Neural progenitor cell (in vitro differentiated cells): ENCODE results near the gene NEB. TPM values are rescaled to one million over a fixed set of nuclear protein-coding genes. Genes with fewer than 3 reads are reported as not detected.
"Not testable (repeated sequence)": the region's sequence is repeated elsewhere in the genome, so short reads cannot be mapped to it uniquely, and the experiment has no call there.

Source experiments
- DNase-seq: peaks from one replicate; pipeline ENCODE4 v3.0.0-alpha.2; 2016; ENCODE audit warnings: low spot score
- H2AFZ ChIP-seq: fragments of 200-600 bp; sonication (generic); replicated peaks from 2 replicates; pipeline ENCODE4 v1.6.1; 2016; ENCODE audit warnings: antibody characterized with exemption
- H3F3A ChIP-seq: fragments of 200-600 bp; sonication (generic); 2 replicates; pipeline ENCODE4 v1.6.1; 2016; ENCODE audit warnings: antibody characterized with exemption, low read depth
- H3K27ac ChIP-seq: fragments of 200-600 bp; sonication (generic); 2 replicates; pipeline ENCODE4 v1.5.1; 2016; ENCODE audit warnings: mild to moderate bottlenecking
- H3K27me3 ChIP-seq: fragments of 200-600 bp; sonication (generic); 2 replicates; pipeline ENCODE4 v1.6.1; 2016; ENCODE audit warnings: mild to moderate bottlenecking, moderate library complexity
- H3K36me3 ChIP-seq: fragments of 200-600 bp; sonication (generic); 2 replicates; pipeline ENCODE4 v1.5.1; 2016
- H3K4me1 ChIP-seq: fragments of 200-600 bp; sonication (generic); 2 replicates; pipeline ENCODE4 v1.6.1; 2016; ENCODE audit warnings: mixed run types
- H3K4me2 ChIP-seq: fragments of 200-600 bp; sonication (generic); 2 replicates; pipeline ENCODE4 v1.6.1; 2016
- H3K4me3 ChIP-seq: fragments of 200-600 bp; sonication (generic); 2 replicates; pipeline ENCODE4 v1.5.1; 2016
- H3K79me2 ChIP-seq: fragments of 200-600 bp; sonication (generic); 2 replicates; pipeline ENCODE4 v1.6.1; 2016; ENCODE audit warnings: low read depth
- H3K9ac ChIP-seq: fragments of 200-600 bp; sonication (generic); 2 replicates; pipeline ENCODE4 v1.6.1; 2016
- H3K9me3 ChIP-seq: fragments of 200-600 bp; sonication (generic); 2 replicates; pipeline ENCODE4 v1.5.1; 2016; ENCODE audit warnings: low read depth
- H4K20me1 ChIP-seq: fragments of 200-600 bp; sonication (generic); 2 replicates; pipeline ENCODE4 v1.6.1; 2016; ENCODE audit warnings: low read depth
- H3K27ac Mint-ChIP-seq: 3 replicates; pipeline ENCODE4 v1.8.0; 2021; ENCODE audit warnings: mixed read lengths
- H3K27me3 Mint-ChIP-seq: 2 replicates; pipeline ENCODE4 v1.8.0; 2022; ENCODE audit warnings: low read depth, mild to moderate bottlenecking, inconsistent platforms, moderate library complexity, mixed read lengths; ENCODE audit not compliant: insufficient read depth
- H3K36me3 Mint-ChIP-seq: 3 replicates; pipeline ENCODE4 v1.8.0; 2021; ENCODE audit warnings: mixed read lengths
- H3K4me1 Mint-ChIP-seq: 3 replicates; pipeline ENCODE4 v1.8.0; 2021; ENCODE audit warnings: mixed read lengths
- H3K4me3 Mint-ChIP-seq: 3 replicates; pipeline ENCODE4 v1.8.0; 2021; ENCODE audit warnings: mild to moderate bottlenecking, moderate library complexity, mixed read lengths
- H3K9me3 Mint-ChIP-seq: 3 replicates; pipeline ENCODE4 v1.8.0; 2020; ENCODE audit warnings: mixed read lengths
- EZH2 ChIP-seq: fragments of 200-600 bp; sonication (generic); IDR thresholded peaks from 2 replicates; pipeline ENCODE4 v1.6.1; 2017; ENCODE audit warnings: antibody characterized with exemption, mild to moderate bottlenecking, moderate library complexity
- EZH2phosphoT487 ChIP-seq: fragments of 200-600 bp; sonication (generic); IDR thresholded peaks from 2 replicates; pipeline ENCODE4 v1.6.1; 2017; ENCODE audit warnings: antibody characterized with exemption
- total RNA-seq: library from RNA; depleted of rRNA; stranded (reverse); fragments of >200 nt; gene quantifications from 2 replicates; pipeline ENCODE4 v1.2.3, GENCODE V29; 2015; ENCODE audit warnings: low replicate concordance
- TF ChIP-seq, protein P1 (sequence below): fragments of 200-600 bp; sonication (generic); IDR thresholded peaks from 2 replicates; pipeline ENCODE4 v1.5.1; 2017; ENCODE audit warnings: antibody characterized with exemption, mild to moderate bottlenecking

Gene NEB
- total RNA-seq, 1 donor from 2014 or later: 0.49 TPM

DNA sequence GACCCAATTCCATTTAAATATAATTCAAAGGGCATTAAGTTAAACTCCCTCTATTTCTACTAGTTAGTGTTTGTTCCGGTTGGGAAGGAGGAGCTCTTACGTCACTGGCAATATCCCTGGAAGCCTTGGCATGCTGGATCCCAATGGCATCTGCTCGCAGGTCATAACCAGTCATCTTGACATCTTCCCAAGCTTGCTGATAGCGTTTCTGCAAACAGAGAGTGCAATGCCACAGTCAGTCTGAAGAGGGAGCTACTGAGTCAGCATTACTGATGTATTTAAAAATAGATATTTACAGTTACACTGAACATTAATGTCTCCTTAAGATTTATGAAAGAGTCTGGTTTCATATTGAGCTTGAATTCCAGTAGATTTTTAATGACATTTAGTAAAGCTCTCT is 153.6 kb downstream of the NEB start:
- H4K20me1 ChIP-seq, H3F3A ChIP-seq, H3K4me3 Mint-ChIP-seq, H3K36me3 ChIP-seq, H3K9me3 ChIP-seq, H3K36me3 Mint-ChIP-seq, H3K4me1 ChIP-seq, H3K27ac ChIP-seq, H3K9me3 Mint-ChIP-seq, H3K27me3 Mint-ChIP-seq, H2AFZ ChIP-seq, H3K4me1 Mint-ChIP-seq, DNase-seq, H3K4me3 ChIP-seq, H3K9ac ChIP-seq, H3K79me2 ChIP-seq, H3K4me2 ChIP-seq, H3K27me3 ChIP-seq, H3K27ac Mint-ChIP-seq: not testable (repeated sequence)

DNA sequence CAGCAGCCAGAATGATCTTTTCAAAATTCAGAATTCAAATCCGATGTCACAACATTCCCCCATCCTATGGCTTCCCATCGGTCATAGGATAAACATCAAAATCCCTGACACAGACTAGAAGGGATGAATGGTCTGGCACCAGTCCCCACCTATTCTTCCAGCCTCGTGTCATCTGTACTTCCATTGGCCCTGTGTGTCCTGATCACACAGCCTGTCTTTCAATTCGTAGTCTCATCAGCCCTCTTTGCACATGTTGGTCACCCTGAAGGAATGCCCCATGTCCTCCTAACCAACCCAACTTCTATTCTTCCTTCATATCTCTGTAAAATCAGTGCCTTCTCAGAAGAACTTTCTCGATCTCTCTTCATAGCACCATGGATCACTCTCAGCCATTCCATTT is 157.2 kb downstream of the NEB start:
- Histone ChIP-seq H3K4me1 (no peaks in the 10 kb centered on the region), H2AFZ (no peak overlapping the region), H3K9me3 (no peaks in the 10 kb centered on the region), H3K4me3 (no peak overlapping the region), H3K79me2 (no peaks in the 10 kb centered on the region), H3F3A (no peaks in the 10 kb centered on the region), H3K4me2 (no peak overlapping the region), H4K20me1 (no peaks in the 10 kb centered on the region), H3K9ac (no peak overlapping the region), H3K36me3 (no peaks in the 10 kb centered on the region), H3K27me3 (no peaks in the 10 kb centered on the region), H3K27ac (no peak overlapping the region)
- H3K4me1 Mint-ChIP-seq: no peaks in the 10 kb centered on the region
- H3K4me3 Mint-ChIP-seq: no peak overlapping the region
- H3K36me3 Mint-ChIP-seq: no peaks in the 10 kb centered on the region
- no peaks in the 10 kb centered on the region for H3K9me3 Mint-ChIP-seq
- no peak overlapping the region for H3K27ac Mint-ChIP-seq
- DNase-seq: no peak
- no peaks in the 10 kb centered on the region for H3K27me3 Mint-ChIP-seq
- TF ChIP-seq EZH2 (no peak), EZH2phosphoT487 (no peak)
- TF ChIP-seq, protein P1, sequence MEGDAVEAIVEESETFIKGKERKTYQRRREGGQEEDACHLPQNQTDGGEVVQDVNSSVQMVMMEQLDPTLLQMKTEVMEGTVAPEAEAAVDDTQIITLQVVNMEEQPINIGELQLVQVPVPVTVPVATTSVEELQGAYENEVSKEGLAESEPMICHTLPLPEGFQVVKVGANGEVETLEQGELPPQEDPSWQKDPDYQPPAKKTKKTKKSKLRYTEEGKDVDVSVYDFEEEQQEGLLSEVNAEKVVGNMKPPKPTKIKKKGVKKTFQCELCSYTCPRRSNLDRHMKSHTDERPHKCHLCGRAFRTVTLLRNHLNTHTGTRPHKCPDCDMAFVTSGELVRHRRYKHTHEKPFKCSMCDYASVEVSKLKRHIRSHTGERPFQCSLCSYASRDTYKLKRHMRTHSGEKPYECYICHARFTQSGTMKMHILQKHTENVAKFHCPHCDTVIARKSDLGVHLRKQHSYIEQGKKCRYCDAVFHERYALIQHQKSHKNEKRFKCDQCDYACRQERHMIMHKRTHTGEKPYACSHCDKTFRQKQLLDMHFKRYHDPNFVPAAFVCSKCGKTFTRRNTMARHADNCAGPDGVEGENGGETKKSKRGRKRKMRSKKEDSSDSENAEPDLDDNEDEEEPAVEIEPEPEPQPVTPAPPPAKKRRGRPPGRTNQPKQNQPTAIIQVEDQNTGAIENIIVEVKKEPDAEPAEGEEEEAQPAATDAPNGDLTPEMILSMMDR: no peak

DNA sequence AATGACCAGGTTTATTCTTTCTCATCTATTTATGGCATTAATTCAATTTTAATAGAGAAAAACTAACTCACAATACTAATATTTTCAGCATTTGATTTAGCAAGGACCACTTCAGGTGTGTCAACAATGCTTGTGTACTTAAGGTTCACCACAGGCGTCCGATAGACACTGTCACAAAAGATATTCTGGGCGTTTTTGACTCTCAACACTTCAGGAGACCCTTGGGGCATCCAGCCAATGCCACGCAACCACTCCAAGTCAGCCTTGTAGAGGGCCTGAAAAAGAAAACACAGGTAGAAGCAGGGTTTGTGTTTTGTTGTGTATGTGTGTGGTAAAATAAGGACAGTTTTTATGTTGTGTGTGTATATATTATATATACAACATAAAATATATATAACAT is 158.2 kb downstream of the NEB start:
- Histone ChIP-seq H3F3A (no peaks in the 10 kb centered on the region), H2AFZ (no peak overlapping the region), H3K27me3 (no peaks in the 10 kb centered on the region), H3K4me3 (no peak overlapping the region), H3K9me3 (no peaks in the 10 kb centered on the region), H3K79me2 (no peaks in the 10 kb centered on the region), H4K20me1 (no peaks in the 10 kb centered on the region), H3K36me3 (no peaks in the 10 kb centered on the region), H3K4me1 (no peaks in the 10 kb centered on the region), H3K9ac (no peak overlapping the region), H3K27ac (no peak overlapping the region), H3K4me2 (no peak overlapping the region)
- no peak overlapping the region for H3K27ac Mint-ChIP-seq
- TF ChIP-seq EZH2phosphoT487 (no peak), EZH2 (no peak)
- TF ChIP-seq, protein P1: no peak
- no peaks in the 10 kb centered on the region for H3K36me3 Mint-ChIP-seq
- H3K9me3 Mint-ChIP-seq: no peaks in the 10 kb centered on the region
- H3K27me3 Mint-ChIP-seq: no peaks in the 10 kb centered on the region
- H3K4me3 Mint-ChIP-seq: no peak overlapping the region
- H3K4me1 Mint-ChIP-seq: no peaks in the 10 kb centered on the region
- no peak for DNase-seq

DNA sequence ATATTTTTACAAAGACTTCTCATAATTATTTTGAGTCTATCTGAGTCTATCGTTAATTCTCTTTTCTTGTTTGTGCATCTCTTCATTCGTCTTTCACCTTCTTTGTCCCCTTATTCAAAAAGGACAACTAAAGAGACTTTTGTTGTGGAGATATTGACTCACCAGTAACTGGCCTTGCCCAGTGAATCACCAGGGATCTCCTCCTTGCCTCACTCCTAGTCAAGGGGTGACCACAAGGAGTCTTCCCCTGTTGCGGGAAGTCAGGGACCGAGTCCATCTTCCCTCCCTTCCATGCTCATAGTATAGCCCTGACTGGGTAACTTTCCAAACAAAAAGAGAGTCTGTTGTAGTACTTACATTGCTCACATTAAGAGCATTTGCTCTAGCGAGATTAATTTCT is 158.9 kb downstream of the NEB start:
- H3K9me3 Mint-ChIP-seq: no peaks in the 10 kb centered on the region
- no peak overlapping the region for H3K27ac Mint-ChIP-seq
- TF ChIP-seq EZH2 (no peak), EZH2phosphoT487 (no peak)
- TF ChIP-seq, protein P1: no peak
- Histone ChIP-seq H3K9ac (no peak overlapping the region), H3K4me1 (no peaks in the 10 kb centered on the region), H3K27ac (no peak overlapping the region), H3K4me2 (no peak overlapping the region), H3K9me3 (no peaks in the 10 kb centered on the region), H3K27me3 (no peaks in the 10 kb centered on the region), H3K36me3 (no peaks in the 10 kb centered on the region), H4K20me1 (no peaks in the 10 kb centered on the region), H3F3A (no peaks in the 10 kb centered on the region), H3K4me3 (no peak overlapping the region), H2AFZ (peak overlapping the region; percentile 55), H3K79me2 (no peaks in the 10 kb centered on the region)
- no peak for DNase-seq
- H3K27me3 Mint-ChIP-seq: no peaks in the 10 kb centered on the region
- H3K4me3 Mint-ChIP-seq: no peak overlapping the region
- H3K4me1 Mint-ChIP-seq: no peaks in the 10 kb centered on the region
- H3K36me3 Mint-ChIP-seq: no peaks in the 10 kb centered on the region
